HepG2 (cell line): ENCODE results near the gene ZBTB44. TPM values are rescaled to one million over a fixed set of nuclear protein-coding genes. Genes with fewer than 3 reads are reported as not detected.

Experiments used
- ATAC-seq: fragments of 200-7000 bp; cut with Tn5 transposase; 3 replicates; pipeline ENCODE4 v1.9.1; 2020; ENCODE audit warnings: mild to moderate bottlenecking, moderate library complexity
- BruUV-seq: library from RNA; stranded (reverse); fragments of 400-500 nt; replicated peaks from 2 replicates; lab custom pipeline; 2021; lab: Mats Ljungman, UMichigan
- CTCF ChIA-PET: fragments of 300-600 bp; formaldehyde crosslinking; extraction: SDS; loops from one replicate; lab custom pipeline; 2021; ENCODE audit warnings: low total read pairs, inconsistent platforms, low intra/inter-chr PET ratio; lab: Yijun Ruan, JAX
- POLR2A ChIA-PET: fragments of 350-600 bp; sonication (Branson Sonifier 250); formaldehyde crosslinking; loops from one replicate; lab custom pipeline; 2020; ENCODE audit warnings: antibody characterized with exemption, inconsistent platforms; lab: Yijun Ruan, JAX
- DNase-seq: peaks from one replicate; pipeline ENCODE4 v3.0.0-alpha.2; 2015; ENCODE audit warnings: low spot score
- FAIRE-seq: peaks from 3 replicates; lab custom pipeline; 2011; peaks lifted over from hg19 to GRCh38; lab: Jason Lieb, UNC
- H2AFZ ChIP-seq: one replicate; pipeline ENCODE4 v1.6.1; 2011; ENCODE audit warnings: low read length, inconsistent platforms
- H3K27ac ChIP-seq: fragments of 300-600 bp; 3 replicates; pipeline ENCODE4 v1.8.0; 2011; ENCODE audit warnings: mixed run types, mild to moderate bottlenecking, mixed read lengths, low read length, inconsistent platforms; ENCODE audit not compliant: insufficient read depth; ENCODE audit errors: extremely low read length
- H3K27me3 ChIP-seq, 2 experiments: fragments of 200-600 bp in 1 of 2; 2 replicates in 1 of 2; 3 replicates in 1 of 2; pipeline versions ENCODE4 v1.6.0 to v1.8.0; 2011; ENCODE audit warnings: low read length in 2 of 2, mild to moderate bottlenecking in 2 of 2, moderate library complexity in 2 of 2, inconsistent platforms in 1 of 2; ENCODE audit not compliant: insufficient read depth in 2 of 2, control insufficient read depth in 1 of 2
- H3K36me3 ChIP-seq, 2 experiments: fragments of 200-600 bp in 1 of 2; replicated peaks in 1 of 2; 2 replicates in 1 of 2; 3 replicates in 1 of 2; pipeline versions ENCODE4 v1.5.1 to v1.8.0; 2011; ENCODE audit warnings: low read length in 2 of 2, inconsistent platforms in 1 of 2; ENCODE audit not compliant: insufficient read depth in 2 of 2, control insufficient read depth in 1 of 2
- H3K4me1 ChIP-seq: 2 replicates; pipeline ENCODE4 v1.5.1; 2012; ENCODE audit warnings: low read length, inconsistent platforms; ENCODE audit not compliant: insufficient read depth
- H3K4me2 ChIP-seq: 2 replicates; pipeline ENCODE4 v1.6.0; 2011; ENCODE audit warnings: low read depth, low read length, inconsistent platforms
- H3K4me3 ChIP-seq, 3 experiments: fragments of 200-600 bp in 1 of 3; sonication (generic), shearing (Covaris generic) in 1 of 3; replicated peaks in 1 of 3; 2 replicates each; pipeline ENCODE4 v1.5.1; 2011 to 2016; ENCODE audit warnings: low read length in 3 of 3, inconsistent platforms in 2 of 3, low read depth in 2 of 3, mild to moderate bottlenecking in 2 of 3, control low read depth in 1 of 3, mixed read lengths in 1 of 3; ENCODE audit not compliant: insufficient read depth in 1 of 3
- H3K79me2 ChIP-seq: one replicate; pipeline ENCODE4 v1.6.1; 2011; ENCODE audit warnings: low read length, inconsistent platforms; ENCODE audit not compliant: insufficient read depth
- H3K9ac ChIP-seq: 2 replicates; pipeline ENCODE4 v1.6.0; 2011; ENCODE audit warnings: mild to moderate bottlenecking, low read depth, low read length, inconsistent platforms; ENCODE audit not compliant: insufficient read depth
- H3K9me3 ChIP-seq: 2 replicates; pipeline ENCODE4 v1.5.1; 2012; ENCODE audit warnings: mild to moderate bottlenecking, low read length
- H4K20me1 ChIP-seq: 2 replicates; pipeline ENCODE4 v1.6.0; 2011; ENCODE audit warnings: inconsistent platforms, mild to moderate bottlenecking, low read length, moderate library complexity; ENCODE audit not compliant: insufficient read depth
- ARNT2 ChIP-seq: sonication (generic); formaldehyde crosslinking; IDR thresholded peaks from 2 replicates; pipeline ENCODE4 v1.8.0; 2022; ENCODE audit warnings: mild to moderate bottlenecking, low read depth, missing genetic modification reagents, moderate library complexity
- ATF1 ChIP-seq: IDR thresholded peaks from 2 replicates; pipeline ENCODE4 v1.6.1; 2016; ENCODE audit warnings: mild to moderate bottlenecking, control low read depth
- FOXJ3 ChIP-seq: sonication (generic); formaldehyde crosslinking; IDR thresholded peaks from 2 replicates; pipeline ENCODE4 v1.4.0; 2020; ENCODE audit warnings: missing genetic modification reagents, mild to moderate bottlenecking, borderline replicate concordance
- NCOA1 ChIP-seq: sonication (generic); formaldehyde crosslinking; IDR thresholded peaks from 2 replicates; pipeline ENCODE4 v1.9.0; 2021; ENCODE audit warnings: missing genetic modification reagents
- NCOA5 ChIP-seq: sonication (generic); formaldehyde crosslinking; IDR thresholded peaks from 2 replicates; pipeline ENCODE4 v1.4.0; 2020; ENCODE audit warnings: missing genetic modification reagents
- PAX8 ChIP-seq: sonication (generic); formaldehyde crosslinking; IDR thresholded peaks from 2 replicates; pipeline ENCODE4 v1.8.0; 2022; ENCODE audit warnings: mild to moderate bottlenecking, missing genetic modification reagents, borderline replicate concordance
- POLR2AphosphoS5 ChIP-seq: IDR thresholded peaks from 2 replicates; pipeline ENCODE4 v1.6.1; 2012; ENCODE audit warnings: low read depth, low read length
- SSRP1 ChIP-seq: IDR thresholded peaks from 2 replicates; pipeline ENCODE4 v1.6.1; 2016; ENCODE audit warnings: control low read depth
- TCF7 ChIP-seq: sonication (generic); IDR thresholded peaks from 2 replicates; pipeline ENCODE4 v1.6.1; 2016; ENCODE audit warnings: antibody characterized with exemption, low read depth
- TOE1 ChIP-seq: sonication (generic); formaldehyde crosslinking; IDR thresholded peaks from 2 replicates; pipeline ENCODE4 v1.4.0; 2020; ENCODE audit warnings: mild to moderate bottlenecking, missing genetic modification reagents
- ZNF274 ChIP-seq: sonication (generic); formaldehyde crosslinking; IDR thresholded peaks from 2 replicates; pipeline ENCODE4 v1.5.1; 2020; ENCODE audit warnings: mild to moderate bottlenecking, missing genetic modification reagents
- ZNF337 ChIP-seq: sonication (generic); formaldehyde crosslinking; IDR thresholded peaks from 2 replicates; pipeline ENCODE4 v1.5.1; 2020; ENCODE audit warnings: missing genetic modification reagents, low read depth, mild to moderate bottlenecking, borderline replicate concordance
- WGBS: methylation state at CpG from one replicate; pipeline ENCODE4 v1.1.6; 2017; ENCODE audit warnings: low lambda C conversion rate; 5-methylcytosine and 5-hydroxymethylcytosine counted together
- in situ Hi-C: cut with HindIII; loops from 2 replicates; pipeline ENCODE4 v1.10.0; 2017; ENCODE audit warnings: low pct_unique_long_range_greater_than_20kb; ENCODE audit not compliant: extremely low pct_ligation_motif_present
- intact Hi-C: fragments of 100-400 bp; cut with micrococcal nuclease; formaldehyde crosslinking; loops from one replicate; pipeline ENCODE4 v1.10.0; 2022; ENCODE audit not compliant: unreplicated experiment
- polyA plus RNA-seq, 8 experiments: library from polyadenylated mRNA; depleted of rRNA in 3 of 8; stranded (reverse) in 7 of 8; unstranded in 1 of 8; fragments of >200 nt; fragmentation: Illumina TruSeq in 4 of 8; extraction: Trizol in 4 of 8; gene quantifications; 2 replicates each; pipeline versions ENCODE4 v1.2.1 to v1.2.3, GENCODE V29; 2011 to 2016; ENCODE audit warnings: low read depth in 4 of 8, missing spikeins in 1 of 8, mixed read lengths in 1 of 8; ENCODE audit not compliant: insufficient read depth in 1 of 8
- total RNA-seq, 5 experiments: library from RNA; depleted of rRNA; stranded (reverse); fragments of >200 nt; fragmentation: Illumina TruSeq; extraction: Trizol; gene quantifications; 2 replicates each; pipeline ENCODE4 v1.2.3, GENCODE V29; 2016; ENCODE audit warnings: low read depth in 1 of 5
- TF ChIP-seq, protein P1 (sequence below): sonication (generic); formaldehyde crosslinking; IDR thresholded peaks from 2 replicates; pipeline ENCODE4 v1.5.1; 2020; ENCODE audit warnings: missing genetic modification reagents, mild to moderate bottlenecking, borderline replicate concordance
- TF ChIP-seq, protein P2 (sequence below): sonication (generic); formaldehyde crosslinking; IDR thresholded peaks from 2 replicates; pipeline ENCODE4 v1.4.0; 2020; ENCODE audit warnings: missing genetic modification reagents, borderline replicate concordance
- TF ChIP-seq, protein P3 (sequence below): sonication (generic); formaldehyde crosslinking; IDR thresholded peaks from 2 replicates; pipeline ENCODE4 v1.8.1; 2023; ENCODE audit warnings: missing genetic modification reagents, inconsistent platforms, borderline replicate concordance

Gene ZBTB44
- total and polyA plus RNA-seq, 2 of the 13 experiments (the other 11 are each of a cell fraction or from before 2014, with no cell fraction given) = 22.8 to 23.6 TPM

DNA sequence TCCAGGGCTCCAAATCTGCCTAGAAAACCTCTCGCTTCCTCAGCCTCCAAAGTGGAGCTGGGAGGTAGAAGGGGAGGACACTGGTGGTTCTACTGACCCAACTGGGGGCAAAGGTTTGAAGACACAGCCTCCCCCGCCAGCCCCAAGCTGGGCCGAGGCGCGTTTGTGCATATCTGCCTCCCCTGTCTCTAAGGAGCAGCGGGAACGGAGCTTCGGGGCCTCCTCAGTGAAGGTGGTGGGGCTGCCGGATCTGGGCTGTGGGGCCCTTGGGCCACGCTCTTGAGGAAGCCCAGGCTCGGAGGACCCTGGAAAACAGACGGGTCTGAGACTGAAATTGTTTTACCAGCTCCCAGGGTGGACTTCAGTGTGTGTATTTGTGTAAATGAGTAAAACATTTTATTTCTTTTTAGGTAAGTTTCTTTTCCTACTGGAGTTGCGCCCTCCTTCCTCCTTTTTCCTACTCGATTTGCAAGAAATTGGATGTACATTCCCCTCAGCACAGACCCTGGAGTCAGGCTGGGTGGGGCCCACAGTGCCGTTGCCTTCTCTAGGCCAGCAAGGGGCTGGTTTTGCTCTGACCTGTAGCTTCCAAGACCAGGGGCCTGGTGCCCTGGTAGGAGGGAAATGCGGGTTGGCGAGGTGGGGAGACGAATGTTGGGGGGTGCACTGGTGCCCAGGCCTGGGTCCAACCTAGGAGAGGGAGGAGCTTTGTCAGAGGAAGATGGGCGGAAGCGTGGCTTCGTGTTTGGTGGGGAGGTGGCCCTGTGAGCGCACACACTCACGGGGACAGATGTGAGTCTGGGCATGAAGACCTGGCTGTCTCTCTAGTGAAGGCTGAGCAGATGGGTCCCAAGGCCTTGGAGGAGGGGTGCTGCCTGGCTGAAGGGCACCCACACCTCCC lies 104.5 kb downstream of the ZBTB44 start:
- 73% methylated on average over 18 of the region's 23 CpGs for WGBS
- H3K9me3 ChIP-seq = no peaks in the 10 kb centered on the region
- no peak overlapping the region for H3K9ac ChIP-seq
- no peaks in the 10 kb centered on the region for H4K20me1 ChIP-seq
- intact Hi-C loops = loop anchor here (5.0 kb wide), 1 partner anchor 182 kb away; no protein-coding TSS in a partner anchor
- DNase-seq (no peak), FAIRE-seq (no peak), ATAC-seq (no peak)
- H3K4me1 ChIP-seq = peaks cover 9% of the 10 kb centered on the region
- in situ Hi-C loops = loop anchor here (5.0 to 25.0 kb wide), 4 partner anchors 155 to 677 kb away; no protein-coding TSS in a partner anchor
- ChIA-PET POLR2A (no interaction called here), CTCF (no interaction called here)
- H3K27me3 ChIP-seq = peaks cover 0 to 4% of the 10 kb centered on the region in 2 experiments; a peak in 3 of 5 replicates
- no peaks in the 10 kb centered on the region for H3K79me2 ChIP-seq
- no peak overlapping the region for H3K4me3 ChIP-seq
- no peaks in the 10 kb centered on the region for H3K36me3 ChIP-seq
- no peak overlapping the region for H3K27ac ChIP-seq
- H3K4me2 ChIP-seq = no peak overlapping the region
- BruUV-seq = no TSS peak
- no peak overlapping the region for H2AFZ ChIP-seq
- TF ChIP-seq TOE1 (CRISPR knock-in tag) (no peak), NCOA1 (CRISPR knock-in tag) (no peak), PAX8 (CRISPR knock-in tag) (no peak), ZNF337 (CRISPR knock-in tag) (no peak), ARNT2 (CRISPR knock-in tag) (no peak), NCOA5 (CRISPR knock-in tag) (no peak), ZNF274 (CRISPR knock-in tag) (no peak), SSRP1 (CRISPR knock-in tag) (no peak), POLR2AphosphoS5 (no peak), ATF1 (CRISPR knock-in tag) (no peak), FOXJ3 (CRISPR knock-in tag) (no peak), TCF7 (no peak)
- TF ChIP-seq, protein P1, sequence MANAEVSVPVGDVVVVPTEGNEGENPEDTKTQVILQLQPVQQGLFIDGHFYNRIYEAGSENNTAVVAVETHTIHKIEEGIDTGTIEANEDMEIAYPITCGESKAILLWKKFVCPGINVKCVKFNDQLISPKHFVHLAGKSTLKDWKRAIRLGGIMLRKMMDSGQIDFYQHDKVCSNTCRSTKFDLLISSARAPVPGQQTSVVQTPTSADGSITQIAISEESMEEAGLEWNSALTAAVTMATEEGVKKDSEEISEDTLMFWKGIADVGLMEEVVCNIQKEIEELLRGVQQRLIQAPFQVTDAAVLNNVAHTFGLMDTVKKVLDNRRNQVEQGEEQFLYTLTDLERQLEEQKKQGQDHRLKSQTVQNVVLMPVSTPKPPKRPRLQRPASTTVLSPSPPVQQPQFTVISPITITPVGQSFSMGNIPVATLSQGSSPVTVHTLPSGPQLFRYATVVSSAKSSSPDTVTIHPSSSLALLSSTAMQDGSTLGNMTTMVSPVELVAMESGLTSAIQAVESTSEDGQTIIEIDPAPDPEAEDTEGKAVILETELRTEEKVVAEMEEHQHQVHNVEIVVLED (CRISPR knock-in tag) = no peak
- TF ChIP-seq, protein P2, sequence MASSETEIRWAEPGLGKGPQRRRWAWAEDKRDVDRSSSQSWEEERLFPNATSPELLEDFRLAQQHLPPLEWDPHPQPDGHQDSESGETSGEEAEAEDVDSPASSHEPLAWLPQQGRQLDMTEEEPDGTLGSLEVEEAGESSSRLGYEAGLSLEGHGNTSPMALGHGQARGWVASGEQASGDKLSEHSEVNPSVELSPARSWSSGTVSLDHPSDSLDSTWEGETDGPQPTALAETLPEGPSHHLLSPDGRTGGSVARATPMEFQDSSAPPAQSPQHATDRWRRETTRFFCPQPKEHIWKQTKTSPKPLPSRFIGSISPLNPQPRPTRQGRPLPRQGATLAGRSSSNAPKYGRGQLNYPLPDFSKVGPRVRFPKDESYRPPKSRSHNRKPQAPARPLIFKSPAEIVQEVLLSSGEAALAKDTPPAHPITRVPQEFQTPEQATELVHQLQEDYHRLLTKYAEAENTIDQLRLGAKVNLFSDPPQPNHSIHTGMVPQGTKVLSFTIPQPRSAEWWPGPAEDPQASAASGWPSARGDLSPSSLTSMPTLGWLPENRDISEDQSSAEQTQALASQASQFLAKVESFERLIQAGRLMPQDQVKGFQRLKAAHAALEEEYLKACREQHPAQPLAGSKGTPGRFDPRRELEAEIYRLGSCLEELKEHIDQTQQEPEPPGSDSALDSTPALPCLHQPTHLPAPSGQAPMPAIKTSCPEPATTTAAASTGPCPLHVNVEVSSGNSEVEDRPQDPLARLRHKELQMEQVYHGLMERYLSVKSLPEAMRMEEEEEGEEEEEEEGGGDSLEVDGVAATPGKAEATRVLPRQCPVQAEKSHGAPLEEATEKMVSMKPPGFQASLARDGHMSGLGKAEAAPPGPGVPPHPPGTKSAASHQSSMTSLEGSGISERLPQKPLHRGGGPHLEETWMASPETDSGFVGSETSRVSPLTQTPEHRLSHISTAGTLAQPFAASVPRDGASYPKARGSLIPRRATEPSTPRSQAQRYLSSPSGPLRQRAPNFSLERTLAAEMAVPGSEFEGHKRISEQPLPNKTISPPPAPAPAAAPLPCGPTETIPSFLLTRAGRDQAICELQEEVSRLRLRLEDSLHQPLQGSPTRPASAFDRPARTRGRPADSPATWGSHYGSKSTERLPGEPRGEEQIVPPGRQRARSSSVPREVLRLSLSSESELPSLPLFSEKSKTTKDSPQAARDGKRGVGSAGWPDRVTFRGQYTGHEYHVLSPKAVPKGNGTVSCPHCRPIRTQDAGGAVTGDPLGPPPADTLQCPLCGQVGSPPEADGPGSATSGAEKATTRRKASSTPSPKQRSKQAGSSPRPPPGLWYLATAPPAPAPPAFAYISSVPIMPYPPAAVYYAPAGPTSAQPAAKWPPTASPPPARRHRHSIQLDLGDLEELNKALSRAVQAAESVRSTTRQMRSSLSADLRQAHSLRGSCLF (CRISPR knock-in tag) = no peak
- TF ChIP-seq, protein P3, sequence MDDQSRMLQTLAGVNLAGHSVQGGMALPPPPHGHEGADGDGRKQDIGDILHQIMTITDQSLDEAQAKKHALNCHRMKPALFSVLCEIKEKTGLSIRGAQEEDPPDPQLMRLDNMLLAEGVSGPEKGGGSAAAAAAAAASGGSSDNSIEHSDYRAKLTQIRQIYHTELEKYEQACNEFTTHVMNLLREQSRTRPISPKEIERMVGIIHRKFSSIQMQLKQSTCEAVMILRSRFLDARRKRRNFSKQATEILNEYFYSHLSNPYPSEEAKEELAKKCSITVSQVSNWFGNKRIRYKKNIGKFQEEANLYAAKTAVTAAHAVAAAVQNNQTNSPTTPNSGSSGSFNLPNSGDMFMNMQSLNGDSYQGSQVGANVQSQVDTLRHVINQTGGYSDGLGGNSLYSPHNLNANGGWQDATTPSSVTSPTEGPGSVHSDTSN = no peak
